Mesodermal cell (in vitro differentiated cells): ENCODE measurements around the gene TMEM80.

Experiments
- H3K27ac ChIP-seq: 2 replicates; pipeline ENCODE4 v1.7.0; 2013; ENCODE audit warnings: mild to moderate bottlenecking, low read depth, low read length, moderate library complexity; ENCODE audit not compliant: severe bottlenecking
- H3K36me3 ChIP-seq: 2 replicates; pipeline ENCODE4 v1.7.1; 2013; ENCODE audit warnings: mild to moderate bottlenecking, low read length, moderate library complexity; ENCODE audit not compliant: control insufficient read depth, insufficient read depth
- H3K4me1 ChIP-seq: one replicate; pipeline ENCODE4 v1.7.1; 2013; ENCODE audit warnings: mild to moderate bottlenecking, low read length; ENCODE audit not compliant: insufficient read depth, control insufficient read depth, poor library complexity, severe bottlenecking
- H3K4me3 ChIP-seq: 2 replicates; pipeline ENCODE4 v1.7.0; 2013; ENCODE audit warnings: low read length, control low read depth, mild to moderate bottlenecking; ENCODE audit not compliant: insufficient read depth, poor library complexity, severe bottlenecking; ENCODE audit errors: extremely low read depth
- H3K9me3 ChIP-seq: 2 replicates; pipeline ENCODE4 v1.7.1; 2013; ENCODE audit warnings: mild to moderate bottlenecking, low read length, moderate library complexity; ENCODE audit not compliant: control insufficient read depth
- WGBS, 2 experiments: methylation state at CpG; one replicate each; pipeline ENCODE4 v1.1.5; 2013; ENCODE audit warnings: missing lambda C conversion rate in 2 of 2; ENCODE audit not compliant: insufficient coverage in 2 of 2; 5-methylcytosine and 5-hydroxymethylcytosine counted together

TMEM80 gene

GRCh38 chr11:659532-660085 lies 36.0 kb upstream of the TMEM80 start:
- Histone ChIP-seq H3K27ac (no peak overlapping the region), H3K9me3 (no peaks in the 10 kb centered on the region), H3K36me3 (peaks cover 77% of the 10 kb centered on the region), H3K4me1 (no peaks in the 10 kb centered on the region), H3K4me3 (no peak overlapping the region)
- 97 to 98% methylated on average over 15 of the region's 16 CpGs for WGBS, 2 experiments

- no peaks in the 10 kb centered on the region for H3K4me1 ChIP-seq
- no peak overlapping the region for H3K27ac ChIP-seq
- WGBS, 2 experiments: 96 to 99% methylated on average over 10 to 17 of the region's 19 CpGs
- no peak overlapping the region for H3K4me3 ChIP-seq
- no peaks in the 10 kb centered on the region for H3K9me3 ChIP-seq
- peaks cover 77% of the 10 kb centered on the region for H3K36me3 ChIP-seq
These were observed 35.3 kb upstream of the TMEM80 start for GRCh38 chr11:660281-660680.

- whole genome bisulfite sequencing, 2 experiments: 93 to 94% methylated on average over 16 to 18 of the region's 19 CpGs
- Histone ChIP-seq H3K27ac (no peak overlapping the region), H3K9me3 (no peaks in the 10 kb centered on the region), H3K4me1 (no peaks in the 10 kb centered on the region), H3K4me3 (no peak overlapping the region), H3K36me3 (peaks cover 80% of the 10 kb centered on the region)
These were observed 34.8 kb upstream of the TMEM80 start for GRCh38 chr11:660681-661444.

GRCh38 chr11:662689-663274 lies 32.8 kb upstream of the TMEM80 start:
- WGBS, 2 experiments: 76 to 87% methylated on average over 14 of the region's 15 CpGs
- no peaks in the 10 kb centered on the region for H3K9me3 ChIP-seq
- H3K4me1 ChIP-seq: no peaks in the 10 kb centered on the region
- no peak overlapping the region for H3K27ac ChIP-seq
- H3K4me3 ChIP-seq: no peak overlapping the region
- peaks cover 75% of the 10 kb centered on the region for H3K36me3 ChIP-seq

- 96 to 97% methylated on average over 7 to 8 of the region's 15 CpGs for WGBS, 2 experiments
- H3K36me3 ChIP-seq: peaks cover 72% of the 10 kb centered on the region
- no peak overlapping the region for H3K27ac ChIP-seq
These were observed 30.4 kb upstream of the TMEM80 start for GRCh38 chr11:665062-665703.

GRCh38 chr11:665704-666281 lies 29.8 kb upstream of the TMEM80 start:
- Histone ChIP-seq H3K4me3 (no peak overlapping the region), H3K36me3 (peaks cover 69% of the 10 kb centered on the region), H3K4me1 (no peaks in the 10 kb centered on the region), H3K27ac (no peak overlapping the region), H3K9me3 (no peaks in the 10 kb centered on the region)
- WGBS, 2 experiments: 95 to 96% methylated on average over 9 to 10 of the region's 11 CpGs

More at GRCh38 chr11:665062-665703, 30.4 kb upstream of the TMEM80 start:
- H3K4me3 ChIP-seq: no peak overlapping the region
- H3K4me1 ChIP-seq: no peaks in the 10 kb centered on the region
- H3K9me3 ChIP-seq: no peaks in the 10 kb centered on the region

GRCh38 chr11:673866-674265 lies 21.8 kb upstream of the TMEM80 start:
- H3K36me3 ChIP-seq: peaks cover 76% of the 10 kb centered on the region
- no peak overlapping the region for H3K27ac ChIP-seq
- H3K4me1 ChIP-seq: no peaks in the 10 kb centered on the region
- H3K4me3 ChIP-seq: no peak overlapping the region
- WGBS, 2 experiments: 85% methylated on average over 6 to 8 of the region's 8 CpGs
- H3K9me3 ChIP-seq: no peaks in the 10 kb centered on the region

- H3K4me3 ChIP-seq: no peak overlapping the region
- H3K9me3 ChIP-seq: no peaks in the 10 kb centered on the region
- 90 to 96% methylated on average over 16 to 17 of the region's 17 CpGs for WGBS, 2 experiments
- peaks cover 78% of the 10 kb centered on the region for H3K36me3 ChIP-seq
- H3K4me1 ChIP-seq: no peaks in the 10 kb centered on the region
- no peak overlapping the region for H3K27ac ChIP-seq
These were observed 21.2 kb upstream of the TMEM80 start for GRCh38 chr11:674406-674805.

GRCh38 chr11:678297-678696 lies 17.3 kb upstream of the TMEM80 start:
- no peak overlapping the region for H3K4me3 ChIP-seq
- no peak overlapping the region for H3K27ac ChIP-seq
- no peaks in the 10 kb centered on the region for H3K4me1 ChIP-seq
- H3K9me3 ChIP-seq: no peaks in the 10 kb centered on the region
- WGBS, 2 experiments: 90 to 94% methylated on average over 2 to 3 of the region's 3 CpGs
- H3K36me3 ChIP-seq: peaks cover 85% of the 10 kb centered on the region

GRCh38 chr11:679271-680207 lies 16.1 kb upstream of the TMEM80 start:
- no peak overlapping the region for H3K27ac ChIP-seq
- H3K4me3 ChIP-seq: no peak overlapping the region
- H3K36me3 ChIP-seq: peaks cover 85% of the 10 kb centered on the region
- WGBS, 2 experiments: 96 to 97% methylated on average over 35 to 36 of the region's 36 CpGs
- H3K9me3 ChIP-seq: no peaks in the 10 kb centered on the region
- no peaks in the 10 kb centered on the region for H3K4me1 ChIP-seq
